SH-SY5Y (cell line): ENCODE data around the gene SLC25A42.

Experiments used
- GATA2 ChIP-seq: IDR thresholded peaks from 2 replicates; pipeline ENCODE4 v1.6.1; 2011; ENCODE audit warnings: mild to moderate bottlenecking, low read depth, low read length
- GATA3 ChIP-seq: IDR thresholded peaks from 2 replicates; pipeline ENCODE4 v1.6.1; 2011; ENCODE audit warnings: low read depth, mild to moderate bottlenecking, low read length, moderate library complexity

DNA sequence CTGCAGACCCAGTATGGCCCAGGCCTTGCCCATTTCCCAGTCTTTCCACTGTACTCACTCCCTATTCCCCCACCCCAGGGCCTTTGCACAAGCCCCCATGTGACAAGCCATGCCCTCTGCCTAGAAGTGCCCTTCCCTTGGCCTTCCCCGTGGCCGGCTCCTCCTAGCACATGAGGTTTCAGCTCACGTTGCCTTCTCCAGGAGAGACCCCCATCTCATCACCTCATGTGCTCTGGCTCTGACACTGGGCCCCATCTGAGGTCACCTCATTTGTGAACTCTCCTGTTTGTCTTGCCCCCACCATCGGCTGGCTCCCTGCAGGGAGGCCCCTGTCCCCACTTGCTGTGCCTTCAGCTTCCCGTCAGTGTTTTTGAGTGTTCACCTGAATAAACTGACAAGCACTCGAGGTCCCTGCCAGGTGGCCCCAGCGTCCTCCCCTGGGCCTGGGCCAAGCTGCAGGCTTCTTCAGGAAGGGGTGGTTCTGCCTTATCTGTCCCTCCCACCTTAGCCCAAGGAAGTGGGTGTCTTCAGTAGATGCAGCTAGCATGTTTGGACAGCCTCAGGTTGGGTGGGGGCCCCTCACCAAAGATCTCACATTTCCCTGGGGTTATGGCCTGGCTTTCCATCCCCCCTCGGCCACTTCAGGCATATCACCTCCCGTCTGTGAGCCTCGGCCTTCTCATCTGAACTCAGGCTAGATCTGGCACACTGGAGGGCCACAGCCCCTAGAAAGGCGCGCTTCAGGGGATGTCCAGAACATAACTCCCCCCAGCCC lies 3.8 kb upstream of the SLC25A42 start:
- TF ChIP-seq GATA3 (no peak), GATA2 (no peak)
